ENCODE results near the gene COL4A4.

- TF ChIP-seq CTCF (conservative IDR thresholded peaks at IDR 0.05; ENCODE audit: low read depth, low read length): no peak
- no peak for TF ChIP-seq EZH2 (IDR thresholded peaks at IDR 0.05; ENCODE audit: low read length, unreplicated experiment)
- no peak for TF ChIP-seq EZH2phosphoT487 (IDR thresholded peaks at IDR 0.05; ENCODE audit: borderline replicate concordance, low read length)
Measured at GRCh38 chr2:227036527-227036926, 127.5 kb downstream of the COL4A4 start.

All from PC-3 (cell line).